ENCODE data around the gene USE1.

The USE1 gene

DNA sequence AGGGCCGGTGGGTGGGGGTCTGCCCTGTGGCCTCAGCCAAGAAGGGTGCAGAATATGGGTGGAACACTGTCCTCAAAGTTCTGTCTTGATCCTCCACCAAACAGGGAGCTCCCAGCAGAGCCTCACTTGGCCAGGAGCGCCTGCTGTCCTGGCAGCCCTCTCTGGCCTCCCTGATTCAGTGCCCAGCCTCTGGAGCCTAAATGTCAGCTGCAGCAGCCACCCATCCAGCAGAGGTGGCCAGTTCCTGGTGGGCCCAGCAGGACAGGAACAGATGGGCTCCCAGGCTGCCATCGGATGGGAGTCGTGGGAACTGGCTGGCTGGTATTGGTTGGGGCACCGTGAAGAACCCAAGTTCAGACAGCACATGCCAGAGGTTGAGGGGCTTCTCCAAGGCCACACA is 1.8 kb upstream of the USE1 start:
- no peak overlapping the region for H3K4me3 ChIP-seq (replicated peaks in 1 of 2; ENCODE audit: low read depth in 2 of 2, low read length in 2 of 2)
- TF ChIP-seq, protein P1, sequence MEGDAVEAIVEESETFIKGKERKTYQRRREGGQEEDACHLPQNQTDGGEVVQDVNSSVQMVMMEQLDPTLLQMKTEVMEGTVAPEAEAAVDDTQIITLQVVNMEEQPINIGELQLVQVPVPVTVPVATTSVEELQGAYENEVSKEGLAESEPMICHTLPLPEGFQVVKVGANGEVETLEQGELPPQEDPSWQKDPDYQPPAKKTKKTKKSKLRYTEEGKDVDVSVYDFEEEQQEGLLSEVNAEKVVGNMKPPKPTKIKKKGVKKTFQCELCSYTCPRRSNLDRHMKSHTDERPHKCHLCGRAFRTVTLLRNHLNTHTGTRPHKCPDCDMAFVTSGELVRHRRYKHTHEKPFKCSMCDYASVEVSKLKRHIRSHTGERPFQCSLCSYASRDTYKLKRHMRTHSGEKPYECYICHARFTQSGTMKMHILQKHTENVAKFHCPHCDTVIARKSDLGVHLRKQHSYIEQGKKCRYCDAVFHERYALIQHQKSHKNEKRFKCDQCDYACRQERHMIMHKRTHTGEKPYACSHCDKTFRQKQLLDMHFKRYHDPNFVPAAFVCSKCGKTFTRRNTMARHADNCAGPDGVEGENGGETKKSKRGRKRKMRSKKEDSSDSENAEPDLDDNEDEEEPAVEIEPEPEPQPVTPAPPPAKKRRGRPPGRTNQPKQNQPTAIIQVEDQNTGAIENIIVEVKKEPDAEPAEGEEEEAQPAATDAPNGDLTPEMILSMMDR (IDR thresholded peaks at IDR 0.05; ENCODE audit: low read depth, low read length) = no peak
- no peak for DNase-seq (ENCODE audit: low read depth in 2 of 2)

DNA sequence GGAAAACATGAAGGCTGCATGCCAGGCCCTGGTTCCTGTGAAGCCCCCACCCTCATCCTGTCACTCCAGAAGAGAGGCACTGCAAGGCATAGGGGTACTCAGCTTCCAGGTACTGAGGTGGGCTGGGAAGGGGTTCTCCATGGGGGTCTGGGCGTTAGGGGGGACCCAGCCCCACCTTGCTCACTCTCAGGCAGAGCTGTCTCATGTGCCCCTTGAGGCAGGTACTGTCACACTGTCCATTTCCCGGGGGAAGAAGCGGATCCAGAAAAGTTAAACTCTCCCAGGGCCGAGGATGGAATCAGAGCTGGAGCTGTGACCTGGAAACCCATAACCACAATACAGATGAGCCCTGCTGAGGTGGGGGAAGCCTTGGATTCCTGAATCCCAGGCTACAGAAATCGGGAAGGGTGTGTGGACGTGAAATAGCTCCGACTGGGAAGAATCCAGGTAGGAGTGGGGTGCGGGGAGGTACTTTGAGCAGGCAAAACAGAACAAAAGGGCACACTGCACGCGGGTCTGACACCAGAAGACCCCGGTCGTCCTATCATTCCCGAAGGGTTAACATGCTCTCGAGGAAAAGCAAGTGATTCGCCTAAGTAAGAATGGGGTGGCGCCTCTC is 540 bp upstream of the USE1 start:
- peak overlapping the region; percentile 73 to 75 for H3K4me3 ChIP-seq (replicated peaks in 1 of 2; ENCODE audit: low read depth in 2 of 2, low read length in 2 of 2)
- TF ChIP-seq, protein P1 (IDR thresholded peaks at IDR 0.05; ENCODE audit: low read depth, low read length) = no peak
- no peak for DNase-seq (ENCODE audit: low read depth in 2 of 2)

DNA sequence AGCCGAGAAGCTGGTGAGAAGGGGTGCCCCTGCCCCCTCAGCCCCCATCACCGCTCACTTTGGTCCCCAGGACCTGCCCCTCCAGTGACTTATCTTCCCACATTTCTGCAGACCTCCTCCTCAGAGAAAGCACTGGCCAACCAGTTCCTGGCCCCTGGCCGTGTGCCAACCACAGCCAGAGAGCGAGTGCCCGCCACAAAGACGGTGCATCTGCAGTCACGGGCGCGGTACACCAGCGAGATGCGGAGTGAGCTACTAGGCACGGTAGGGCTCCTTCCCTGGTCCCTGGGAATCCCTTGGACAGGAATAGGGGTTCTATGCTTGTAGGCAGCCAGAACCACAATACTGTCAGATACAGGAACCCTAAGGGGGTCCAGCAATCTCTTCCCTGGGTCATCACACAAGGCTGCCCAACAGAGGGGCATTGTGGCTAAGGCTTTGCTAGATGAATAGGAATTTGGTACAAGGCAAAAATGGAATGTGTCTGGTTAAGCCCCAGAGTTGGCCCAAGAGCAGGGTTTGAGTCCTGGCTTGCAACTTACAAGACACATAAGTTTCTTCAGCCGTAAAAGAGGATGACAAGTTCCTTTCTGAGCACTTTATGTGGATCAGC is 1.0 kb downstream of the USE1 start:
- DNase-seq (ENCODE audit: low read depth in 2 of 2) = no peak
- H3K4me3 ChIP-seq (replicated peaks in 1 of 2; ENCODE audit: low read depth in 2 of 2, low read length in 2 of 2) = peak overlapping the region; percentile 73 to 75
- TF ChIP-seq, protein P1 (IDR thresholded peaks at IDR 0.05; ENCODE audit: low read depth, low read length) = no peak

DNA sequence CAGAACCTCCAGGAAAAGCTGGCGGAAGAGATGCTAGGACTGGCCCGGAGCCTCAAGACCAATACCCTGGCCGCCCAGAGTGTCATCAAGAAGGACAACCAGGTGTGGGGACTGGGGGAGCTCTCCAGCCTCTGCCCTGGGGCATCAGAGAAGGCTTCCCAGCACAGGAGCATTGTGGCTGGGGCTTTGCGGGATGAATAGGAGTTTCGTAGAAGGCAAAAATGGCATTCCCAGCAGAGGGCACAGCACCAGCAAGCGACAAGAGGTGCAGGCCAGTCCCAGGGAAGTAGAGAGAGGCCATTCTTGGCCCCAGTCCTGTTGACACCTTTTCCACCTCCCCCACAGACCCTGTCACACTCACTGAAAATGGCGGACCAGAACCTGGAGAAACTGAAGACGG is 4.1 kb downstream of the USE1 start:
- no peak for DNase-seq (ENCODE audit: low read depth in 2 of 2)
- H3K4me3 ChIP-seq (replicated peaks in 1 of 2; ENCODE audit: low read depth in 2 of 2, low read length in 2 of 2) = no peak overlapping the region
- TF ChIP-seq, protein P1 (IDR thresholded peaks at IDR 0.05; ENCODE audit: low read depth, low read length) = no peak

DNA sequence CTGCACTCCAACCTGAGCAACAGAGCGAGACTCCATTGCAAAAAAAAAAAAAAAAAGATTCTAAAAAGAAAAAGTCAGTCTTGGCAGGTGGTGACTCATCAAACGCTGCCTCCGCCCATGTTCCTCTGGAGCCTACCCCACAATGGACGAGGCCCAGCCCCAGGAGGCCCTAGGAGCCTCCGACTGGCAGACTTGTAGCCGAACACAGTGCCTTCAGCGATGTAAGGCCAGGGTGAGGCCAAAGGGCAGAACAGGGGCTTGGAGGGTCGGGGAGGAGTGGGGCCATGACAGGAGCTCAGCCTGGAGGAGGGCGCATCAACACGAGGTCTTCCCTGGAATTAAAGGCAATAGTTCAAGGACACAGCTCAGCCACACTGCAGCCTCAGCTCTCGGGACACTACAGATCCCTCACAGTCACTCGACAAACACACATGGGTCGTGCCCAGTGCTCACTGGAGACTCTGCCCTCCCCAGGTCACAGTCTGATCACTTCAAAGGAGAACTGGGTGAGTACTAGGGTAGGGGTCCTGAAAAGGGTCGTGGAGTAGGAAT is 5.1 kb downstream of the USE1 start:
- peak; percentile 86 to 90 for DNase-seq (ENCODE audit: low read depth in 2 of 2)
- TF ChIP-seq, protein P1 (IDR thresholded peaks at IDR 0.05; ENCODE audit: low read depth, low read length) = no peak
- H3K4me3 ChIP-seq (replicated peaks in 1 of 2; ENCODE audit: low read depth in 2 of 2, low read length in 2 of 2) = no peak overlapping the region

DNA sequence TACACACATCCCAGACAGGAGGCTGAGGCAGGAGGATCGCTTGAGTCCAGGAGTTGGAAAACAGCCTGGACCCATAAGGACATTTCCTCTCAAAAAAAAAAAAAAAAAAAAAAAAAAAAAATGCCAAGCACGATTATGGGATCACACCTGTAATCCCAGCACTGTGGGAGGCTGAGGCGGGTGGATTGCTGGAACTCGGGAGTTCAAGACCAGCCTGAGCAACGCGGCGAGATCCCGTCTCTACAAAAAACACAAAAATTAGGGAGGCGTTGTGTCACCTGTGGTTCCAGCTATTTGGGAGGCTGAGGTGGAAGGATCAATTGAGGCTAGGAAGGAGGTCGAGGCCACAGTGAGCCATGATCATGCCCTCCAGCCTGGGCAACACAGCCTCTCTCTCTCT is 9.9 kb downstream of the USE1 start:
- no peak for DNase-seq (ENCODE audit: low read depth in 2 of 2)
- no peak overlapping the region for H3K4me3 ChIP-seq (replicated peaks in 1 of 2; ENCODE audit: low read depth in 2 of 2, low read length in 2 of 2)
- TF ChIP-seq, protein P1 (IDR thresholded peaks at IDR 0.05; ENCODE audit: low read depth, low read length) = no peak
